ENCODE data around the gene MPPE1.

GRCh38 chr18:11897781-11898180 is 10.3 kb downstream of the MPPE1 start:
- TF ChIP-seq, protein P1, sequence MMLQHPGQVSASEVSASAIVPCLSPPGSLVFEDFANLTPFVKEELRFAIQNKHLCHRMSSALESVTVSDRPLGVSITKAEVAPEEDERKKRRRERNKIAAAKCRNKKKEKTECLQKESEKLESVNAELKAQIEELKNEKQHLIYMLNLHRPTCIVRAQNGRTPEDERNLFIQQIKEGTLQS (IDR thresholded peaks at IDR 0.05) = no peak
- TF ChIP-seq, protein P1 (CRISPR knock-in tag; conservative IDR thresholded peaks at IDR 0.05) = no peak
- TF ChIP-seq, protein P2, sequence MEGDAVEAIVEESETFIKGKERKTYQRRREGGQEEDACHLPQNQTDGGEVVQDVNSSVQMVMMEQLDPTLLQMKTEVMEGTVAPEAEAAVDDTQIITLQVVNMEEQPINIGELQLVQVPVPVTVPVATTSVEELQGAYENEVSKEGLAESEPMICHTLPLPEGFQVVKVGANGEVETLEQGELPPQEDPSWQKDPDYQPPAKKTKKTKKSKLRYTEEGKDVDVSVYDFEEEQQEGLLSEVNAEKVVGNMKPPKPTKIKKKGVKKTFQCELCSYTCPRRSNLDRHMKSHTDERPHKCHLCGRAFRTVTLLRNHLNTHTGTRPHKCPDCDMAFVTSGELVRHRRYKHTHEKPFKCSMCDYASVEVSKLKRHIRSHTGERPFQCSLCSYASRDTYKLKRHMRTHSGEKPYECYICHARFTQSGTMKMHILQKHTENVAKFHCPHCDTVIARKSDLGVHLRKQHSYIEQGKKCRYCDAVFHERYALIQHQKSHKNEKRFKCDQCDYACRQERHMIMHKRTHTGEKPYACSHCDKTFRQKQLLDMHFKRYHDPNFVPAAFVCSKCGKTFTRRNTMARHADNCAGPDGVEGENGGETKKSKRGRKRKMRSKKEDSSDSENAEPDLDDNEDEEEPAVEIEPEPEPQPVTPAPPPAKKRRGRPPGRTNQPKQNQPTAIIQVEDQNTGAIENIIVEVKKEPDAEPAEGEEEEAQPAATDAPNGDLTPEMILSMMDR (IDR thresholded peaks at IDR 0.05 in 2 of 3, conservative IDR thresholded peaks at IDR 0.05 in 1 of 3; ENCODE audit: insufficient read depth in 2 of 3, low read depth in 1 of 3, low read length in 3 of 3) = no peak
- TF ChIP-seq U2AF1 (optimal IDR thresholded peaks at IDR 0.05; ENCODE audit: low read depth, low read length) (no peak), MLLT1 (IDR thresholded peaks at IDR 0.05) (no peak), ESRRA (IDR thresholded peaks at IDR 0.05; ENCODE audit: borderline replicate concordance, low read depth) (no peak), FOXO4 (CRISPR knock-in tag; IDR thresholded peaks at IDR 0.05) (no peak), IRF2 (CRISPR knock-in tag; IDR thresholded peaks at IDR 0.05) (no peak)
